WTC11 (cell line): ENCODE measurements around the gene SEC23IP. TPM values are rescaled to one million over a fixed set of nuclear protein-coding genes. Genes with fewer than 3 reads are reported as not detected.

Experiments used
- ATAC-seq: fragments of 200-7000 bp; cut with Tn5 transposase; 2 replicates; pipeline ENCODE4 v1.10.0; 2021; ENCODE audit warnings: mild to moderate bottlenecking, moderate library complexity
- CTCF ChIA-PET: fragments of 300-600 bp; sonication (Branson Sonifier 250); formaldehyde crosslinking; loops from one replicate; lab custom pipeline; 2021; ENCODE audit warnings: antibody characterized with exemption; lab: Charles Lee
- POLR2A ChIA-PET: fragments of 350-600 bp; sonication (Branson Sonifier 250); formaldehyde crosslinking; loops from one replicate; lab custom pipeline; 2021; ENCODE audit warnings: antibody characterized with exemption; lab: Charles Lee
- DNase-seq: peaks from one replicate; pipeline ENCODE4 v3.0.0; 2021; ENCODE audit warnings: low spot score
- H3K27ac Mint-ChIP-seq: 2 replicates; pipeline ENCODE4 v1.8.0; 2021; ENCODE audit warnings: mixed read lengths
- H3K27me3 Mint-ChIP-seq: 2 replicates; pipeline ENCODE4 v1.8.0; 2021; ENCODE audit warnings: low read depth, mild to moderate bottlenecking, moderate library complexity, mixed read lengths
- H3K36me3 Mint-ChIP-seq: 2 replicates; pipeline ENCODE4 v1.8.0; 2021; ENCODE audit warnings: mixed read lengths
- H3K4me1 Mint-ChIP-seq: 2 replicates; pipeline ENCODE4 v1.8.0; 2022; ENCODE audit warnings: mixed read lengths
- H3K4me3 Mint-ChIP-seq: 2 replicates; pipeline ENCODE4 v1.8.0; 2021; ENCODE audit warnings: mild to moderate bottlenecking, moderate library complexity, mixed read lengths
- H3K9me3 Mint-ChIP-seq: 2 replicates; pipeline ENCODE4 v1.8.0; 2021; ENCODE audit warnings: mixed read lengths
- ARID4B ChIP-seq: sonication (generic); formaldehyde crosslinking; IDR thresholded peaks from 2 replicates; pipeline ENCODE4 v1.8.0; 2023; ENCODE audit warnings: missing genetic modification reagents, mild to moderate bottlenecking, borderline replicate concordance
- FOXJ3 ChIP-seq: sonication (generic); formaldehyde crosslinking; IDR thresholded peaks from 2 replicates; pipeline ENCODE4 v1.9.0; 2021; ENCODE audit warnings: missing genetic modification reagents, mild to moderate bottlenecking, borderline replicate concordance
- FOXP1 ChIP-seq: sonication (generic); formaldehyde crosslinking; IDR thresholded peaks from 2 replicates; pipeline ENCODE4 v1.8.0; 2022; ENCODE audit warnings: missing genetic modification reagents, mild to moderate bottlenecking, moderate library complexity, borderline replicate concordance
- GABPB1 ChIP-seq: sonication (generic); formaldehyde crosslinking; IDR thresholded peaks from 2 replicates; pipeline ENCODE4 v1.8.1; 2023; ENCODE audit warnings: mild to moderate bottlenecking, missing genetic modification reagents
- GRHL2 ChIP-seq: fragments of 250-450 bp; sonication (Bioruptor Pico); IDR thresholded peaks from 2 replicates; pipeline ENCODE4 v1.8.0; 2022; ENCODE audit warnings: mild to moderate bottlenecking, moderate library complexity; ENCODE audit not compliant: insufficient replicate concordance, severe bottlenecking
- KAT7 ChIP-seq: sonication (generic); formaldehyde crosslinking; IDR thresholded peaks from 2 replicates; pipeline ENCODE4 v1.8.1; 2023; ENCODE audit warnings: missing genetic modification reagents, mild to moderate bottlenecking, borderline replicate concordance
- MXD4 ChIP-seq: fragments of 250-450 bp; sonication (Bioruptor Pico); IDR thresholded peaks from 2 replicates; pipeline ENCODE4 v1.8.0; 2021; ENCODE audit warnings: mild to moderate bottlenecking, moderate library complexity, borderline replicate concordance
- NFATC4 ChIP-seq: fragments of 250-450 bp; sonication (Bioruptor Pico); IDR thresholded peaks from 2 replicates; pipeline ENCODE4 v1.9.0; 2021; ENCODE audit warnings: mild to moderate bottlenecking
- NR3C1 ChIP-seq: sonication (generic); formaldehyde crosslinking; conservative IDR thresholded peaks from 2 replicates; pipeline ENCODE4 v1.8.1; 2023; ENCODE audit warnings: low read depth, mild to moderate bottlenecking, missing genetic modification reagents
- PRDM15 ChIP-seq: sonication (generic); formaldehyde crosslinking; IDR thresholded peaks from 2 replicates; pipeline ENCODE4 v1.8.0; 2022; ENCODE audit warnings: missing genetic modification reagents
- SMAD3 ChIP-seq: sonication (generic); formaldehyde crosslinking; IDR thresholded peaks from 2 replicates; pipeline ENCODE4 v1.8.0; 2022; ENCODE audit warnings: missing genetic modification reagents, mild to moderate bottlenecking, borderline replicate concordance
- SMAD4 ChIP-seq: sonication (generic); formaldehyde crosslinking; IDR thresholded peaks from 2 replicates; pipeline ENCODE4 v1.8.0; 2022; ENCODE audit warnings: mild to moderate bottlenecking, missing genetic modification reagents
- TP53 ChIP-seq: sonication (generic); formaldehyde crosslinking; IDR thresholded peaks from 2 replicates; pipeline ENCODE4 v1.8.1; 2023; ENCODE audit warnings: mild to moderate bottlenecking, missing genetic modification reagents
- USF1 ChIP-seq: sonication (generic); formaldehyde crosslinking; IDR thresholded peaks from 2 replicates; pipeline ENCODE4 v1.8.0; 2022; ENCODE audit warnings: mild to moderate bottlenecking, missing genetic modification reagents
- ZNF121 ChIP-seq: sonication (generic); formaldehyde crosslinking; IDR thresholded peaks from 2 replicates; pipeline ENCODE4 v1.8.0; 2023; ENCODE audit warnings: missing genetic modification reagents
- ZNF138 ChIP-seq: sonication (generic); formaldehyde crosslinking; conservative IDR thresholded peaks from 2 replicates; pipeline ENCODE4 v1.8.1; 2022; ENCODE audit warnings: mild to moderate bottlenecking, moderate library complexity, missing genetic modification reagents
- ZNF416 ChIP-seq: fragments of 250-450 bp; sonication (Bioruptor Pico); IDR thresholded peaks from 2 replicates; pipeline ENCODE4 v1.9.0; 2021; ENCODE audit warnings: mild to moderate bottlenecking, inconsistent platforms
- total RNA-seq: library from RNA; stranded (reverse); gene quantifications from 3 replicates; pipeline ENCODE4 v1.2.3, GENCODE V29; 2021
- TF ChIP-seq, protein P1 (sequence below): sonication (generic); formaldehyde crosslinking; IDR thresholded peaks from 2 replicates; pipeline ENCODE4 v1.8.0; 2022; ENCODE audit warnings: mild to moderate bottlenecking, missing genetic modification reagents

SEC23IP gene
- total RNA-seq, 1 experiment from 2014 or later, result 82.3 TPM

DNA sequence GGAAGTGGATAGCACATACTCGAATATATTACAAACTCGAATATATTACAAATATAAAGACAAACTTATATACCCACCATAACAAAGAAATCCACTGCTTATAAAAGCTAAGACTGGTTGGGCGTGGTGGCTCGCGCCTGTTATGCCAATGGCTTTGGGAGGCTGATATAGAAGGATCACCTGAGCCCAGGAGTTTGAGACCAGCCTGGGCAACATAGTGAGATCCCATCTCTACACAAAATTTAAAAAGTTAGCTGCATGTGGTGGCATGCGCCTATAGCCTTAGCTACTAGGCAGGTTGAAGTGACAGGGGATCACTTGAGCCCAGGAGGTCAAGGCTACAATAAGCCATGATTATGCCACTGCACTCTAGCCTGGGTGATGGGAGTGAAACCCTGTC, 40.3 kb upstream of the SEC23IP start:
- H3K36me3 Mint-ChIP-seq, result peaks cover 49% of the 10 kb centered on the region
- DNase-seq, result no peak
- no peak overlapping the region for H3K27ac Mint-ChIP-seq
- no peak for ATAC-seq
- H3K27me3 Mint-ChIP-seq, result no peaks in the 10 kb centered on the region
- CTCF ChIA-PET, result interaction anchor here (1.6 kb wide), 1 partner anchor 102 kb away, joined by 3 read pairs; no protein-coding TSS in a partner anchor
- H3K4me3 Mint-ChIP-seq, result no peak overlapping the region
- POLR2A ChIA-PET, result interaction anchor here (0.6 kb wide), 1 partner anchor 66 kb away, joined by 4 read pairs; no protein-coding TSS in a partner anchor
- no peak for TF ChIP-seq SMAD4
- TF ChIP-seq ZNF121, result peak; percentile 73; the same call in 1 of the 2 replicates
- no peaks in the 10 kb centered on the region for H3K4me1 Mint-ChIP-seq
- no peaks in the 10 kb centered on the region for H3K9me3 Mint-ChIP-seq

GRCh38 chr10:119852822-119853221, 39.7 kb upstream of the SEC23IP start:
- TF ChIP-seq NFATC4 (CRISPR knock-in tag) (no peak), TP53 (CRISPR knock-in tag) (no peak), ZNF416 (CRISPR knock-in tag) (no peak), SMAD4 (no peak), ZNF138 (CRISPR knock-in tag) (no peak), SMAD3 (CRISPR knock-in tag) (no peak), FOXJ3 (CRISPR knock-in tag) (no peak), KAT7 (CRISPR knock-in tag) (no peak), GRHL2 (no peak), MXD4 (CRISPR knock-in tag) (no peak), PRDM15 (CRISPR knock-in tag) (no peak), FOXP1 (CRISPR knock-in tag) (no peak), USF1 (CRISPR knock-in tag) (no peak), ARID4B (CRISPR knock-in tag) (no peak), GABPB1 (CRISPR knock-in tag) (no peak), NR3C1 (CRISPR knock-in tag) (no peak)
- TF ChIP-seq, protein P1, sequence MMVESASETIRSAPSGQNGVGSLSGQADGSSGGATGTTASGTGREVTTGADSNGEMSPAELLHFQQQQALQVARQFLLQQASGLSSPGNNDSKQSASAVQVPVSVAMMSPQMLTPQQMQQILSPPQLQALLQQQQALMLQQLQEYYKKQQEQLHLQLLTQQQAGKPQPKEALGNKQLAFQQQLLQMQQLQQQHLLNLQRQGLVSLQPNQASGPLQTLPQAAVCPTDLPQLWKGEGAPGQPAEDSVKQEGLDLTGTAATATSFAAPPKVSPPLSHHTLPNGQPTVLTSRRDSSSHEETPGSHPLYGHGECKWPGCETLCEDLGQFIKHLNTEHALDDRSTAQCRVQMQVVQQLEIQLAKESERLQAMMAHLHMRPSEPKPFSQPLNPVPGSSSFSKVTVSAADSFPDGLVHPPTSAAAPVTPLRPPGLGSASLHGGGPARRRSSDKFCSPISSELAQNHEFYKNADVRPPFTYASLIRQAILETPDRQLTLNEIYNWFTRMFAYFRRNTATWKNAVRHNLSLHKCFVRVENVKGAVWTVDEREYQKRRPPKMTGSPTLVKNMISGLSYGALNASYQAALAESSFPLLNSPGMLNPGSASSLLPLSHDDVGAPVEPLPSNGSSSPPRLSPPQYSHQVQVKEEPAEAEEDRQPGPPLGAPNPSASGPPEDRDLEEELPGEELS (CRISPR knock-in tag), result no peak
- no peaks in the 10 kb centered on the region for H3K27me3 Mint-ChIP-seq
- no peak overlapping the region for H3K4me3 Mint-ChIP-seq
- peaks cover 48% of the 10 kb centered on the region for H3K36me3 Mint-ChIP-seq
- no peaks in the 10 kb centered on the region for H3K9me3 Mint-ChIP-seq
- CTCF ChIA-PET, result interaction anchor here (0.5 to 1.6 kb wide), 2 partner anchors 102 to 149 kb away, joined by 3 to 4 read pairs; no protein-coding TSS in a partner anchor
- H3K27ac Mint-ChIP-seq, result no peak overlapping the region
- no peaks in the 10 kb centered on the region for H3K4me1 Mint-ChIP-seq
- no peak for ATAC-seq
- DNase-seq, result no peak
- POLR2A ChIA-PET, result interaction anchor here (0.6 kb wide), 1 partner anchor 66 kb away, joined by 4 read pairs; no protein-coding TSS in a partner anchor
